HG03439 (cell line): ENCODE results near the gene PTF1A.
"Not testable (repeated sequence)": the region's sequence is repeated elsewhere in the genome, so short reads cannot be mapped to it uniquely, and the experiment has no call there.

Source experiments
- ATAC-seq: cut with Tn5 transposase; IDR thresholded peaks from one replicate; pipeline ENCODE4 v1.9.1; 2021; ENCODE audit warnings: mild to moderate bottlenecking, moderate library complexity; ENCODE audit not compliant: unreplicated experiment

PTF1A gene

DNA sequence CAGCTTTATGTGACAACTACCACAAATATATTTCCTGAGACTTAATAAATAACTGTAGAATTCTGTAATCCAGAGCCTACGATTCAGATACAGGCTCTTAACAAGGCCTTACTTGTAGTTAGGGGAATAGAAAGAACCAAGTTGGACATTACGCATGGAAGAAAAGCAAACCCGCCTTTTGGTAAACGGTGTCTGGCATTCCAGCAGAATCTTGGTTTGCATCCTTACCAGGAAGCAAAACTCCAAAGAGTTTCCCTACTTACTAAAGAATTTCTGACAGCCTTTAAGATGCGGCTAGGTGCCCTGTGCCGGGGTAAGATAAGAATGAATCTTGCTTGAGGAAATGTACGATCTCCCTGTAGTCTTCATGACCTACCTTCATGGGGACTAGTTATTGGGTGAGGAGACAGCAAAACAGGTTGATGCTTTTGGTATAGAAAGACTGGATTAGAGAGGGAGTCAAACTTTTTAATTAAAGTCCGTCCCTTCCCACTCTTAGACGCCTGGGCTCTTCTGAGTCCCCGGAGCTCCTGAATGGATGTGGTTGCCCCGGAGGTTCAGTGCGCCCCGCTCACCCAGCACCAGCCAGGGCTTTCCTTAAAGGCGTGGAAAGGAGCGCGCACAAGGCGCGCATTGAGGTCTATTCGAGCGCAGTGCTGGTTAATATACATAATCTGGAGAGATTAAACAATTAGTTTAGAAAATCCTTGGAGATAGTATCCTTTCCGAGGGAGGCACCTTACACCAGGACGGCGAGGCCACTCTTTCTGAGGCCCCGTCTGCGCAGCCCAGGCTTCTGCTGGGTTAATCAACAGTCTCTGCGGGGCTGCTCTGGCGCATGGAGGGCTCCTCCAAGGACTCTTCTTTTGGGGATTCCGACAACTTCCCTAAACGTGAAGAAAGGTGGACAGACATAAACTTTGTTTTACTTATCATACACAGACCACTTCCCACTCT lies 11.5 kb downstream of the PTF1A start:
- ATAC-seq = no peak

DNA sequence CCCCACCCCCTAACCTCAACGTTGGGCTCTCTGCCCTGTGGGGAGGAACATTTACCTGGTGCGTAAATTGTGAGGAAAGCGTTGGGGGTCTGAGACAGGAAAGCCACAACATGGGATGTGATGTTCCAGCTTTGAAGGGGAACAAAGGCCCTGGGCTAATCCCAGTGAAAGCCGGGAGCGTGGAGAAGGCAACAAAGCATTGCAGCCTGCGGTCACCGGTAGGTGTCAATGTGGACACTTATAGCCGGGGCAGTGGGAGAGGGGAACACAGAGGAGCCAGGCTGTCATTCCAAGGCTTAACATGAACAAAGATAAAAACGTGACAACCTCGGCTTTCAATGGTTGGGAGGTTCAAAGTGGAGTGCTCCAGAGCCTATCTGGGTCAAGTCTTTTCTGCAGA lies 12.7 kb downstream of the PTF1A start:
- no peak for ATAC-seq

DNA sequence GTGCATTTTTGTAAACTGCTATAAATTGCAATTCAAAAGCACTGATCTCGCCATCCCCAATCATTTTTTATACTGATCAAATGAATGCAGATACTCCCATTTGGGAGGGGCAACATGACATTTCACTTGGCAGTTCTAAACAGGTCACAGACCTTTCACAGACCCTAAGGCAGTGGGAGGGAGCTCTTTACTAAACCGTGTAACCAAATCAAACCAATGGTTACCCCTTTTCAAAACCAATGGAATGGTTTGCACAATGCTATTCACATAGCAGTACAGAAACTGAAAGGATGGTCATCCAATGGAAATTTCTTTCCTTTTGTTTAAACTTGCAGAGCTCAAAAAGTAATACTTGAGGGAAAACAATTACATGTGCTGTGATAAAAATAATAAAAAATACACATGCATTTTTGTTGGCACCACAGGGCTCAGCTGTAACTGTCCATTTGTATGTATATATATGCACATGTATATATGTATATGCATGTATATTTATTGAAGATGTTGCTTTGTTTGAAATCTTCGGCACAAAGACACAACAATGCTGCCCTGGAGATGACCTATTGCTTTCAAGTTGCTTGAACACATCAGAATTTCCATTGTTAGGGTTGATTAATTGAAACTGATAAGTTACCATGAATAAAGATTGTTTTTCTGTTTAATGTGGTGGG lies 14.0 kb downstream of the PTF1A start:
- ATAC-seq = no peak

- no peak for ATAC-seq
Measured at GRCh38 chr10:23217471-23217870, 25.4 kb downstream of the PTF1A start.

DNA sequence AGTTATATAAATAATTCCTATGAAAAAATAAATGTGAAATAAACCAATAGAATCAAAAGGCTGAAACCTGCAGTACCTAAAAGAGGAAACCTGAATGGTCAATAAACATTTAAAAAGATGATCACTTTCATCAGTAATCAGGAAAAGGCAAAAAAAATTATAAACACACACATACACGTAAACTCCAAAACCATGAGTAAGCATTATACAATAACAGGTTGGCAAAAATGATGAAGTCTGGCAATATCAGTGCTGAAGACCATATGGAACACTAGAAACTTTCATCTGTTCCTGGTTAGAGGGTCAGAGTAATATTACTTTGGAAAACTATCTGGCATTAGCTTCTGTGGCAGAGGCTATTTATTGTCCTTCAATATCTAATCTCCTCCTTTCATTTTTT lies 38.5 kb downstream of the PTF1A start:
- no peak for ATAC-seq

DNA sequence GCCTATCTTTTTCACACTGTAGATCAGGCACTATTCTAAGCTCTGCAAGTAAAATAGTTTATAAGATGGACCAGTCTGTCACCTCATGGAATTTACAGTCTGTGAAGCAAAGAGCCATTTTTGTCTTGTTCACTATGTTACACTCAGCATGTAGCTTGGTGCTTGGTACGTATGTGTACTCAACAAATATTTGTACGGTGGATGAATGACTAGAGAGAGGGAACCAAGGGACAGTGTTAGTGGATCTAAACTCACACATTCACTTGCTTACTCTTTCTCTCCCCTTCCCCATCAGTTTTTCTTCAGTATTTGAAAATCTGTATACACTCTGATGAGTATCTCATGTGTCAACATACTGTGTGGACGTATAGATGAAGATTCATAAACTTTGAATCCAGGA lies 45.9 kb downstream of the PTF1A start:
- ATAC-seq = no peak

GRCh38 chr10:23241779-23242178 lies 49.7 kb downstream of the PTF1A start:
- ATAC-seq = not testable (repeated sequence)
